Spleen (tissue), 7 donors: ENCODE data around the gene ACBD3.

ENCODE experiments used
- POLR2AphosphoS5 ChIP-seq, 3 donors: sonication (generic); formaldehyde crosslinking; IDR thresholded peaks; one replicate each; pipeline ENCODE4 v1.5.1; 2017; ENCODE audit warnings: antibody characterized with exemption in 3 of 3
- TF ChIP-seq, protein P1 (sequence below), 11 experiments: fragments of 200-600 bp in 7 of 11; fragments of 450-650 bp in 4 of 11; sonication (generic) in 4 of 11; IDR thresholded peaks in 8 of 11; conservative IDR thresholded peaks in 3 of 11; 1 replicate in 7 of 11; 2 replicates in 4 of 11; pipeline versions ENCODE4 v1.4.0 to v1.8.0; 2016 to 2021; ENCODE audit warnings: antibody characterized with exemption in 11 of 11, inconsistent platforms in 4 of 11, mild to moderate bottlenecking in 1 of 11
- donor health status: DM: no; HTN: no; CAD: no; lungs with moderate emphysema.
- donor health status: DM: no; HTN: no; CAD: no.
- donor health status: DM: no; HTN: no; CAD: no.

DNA sequence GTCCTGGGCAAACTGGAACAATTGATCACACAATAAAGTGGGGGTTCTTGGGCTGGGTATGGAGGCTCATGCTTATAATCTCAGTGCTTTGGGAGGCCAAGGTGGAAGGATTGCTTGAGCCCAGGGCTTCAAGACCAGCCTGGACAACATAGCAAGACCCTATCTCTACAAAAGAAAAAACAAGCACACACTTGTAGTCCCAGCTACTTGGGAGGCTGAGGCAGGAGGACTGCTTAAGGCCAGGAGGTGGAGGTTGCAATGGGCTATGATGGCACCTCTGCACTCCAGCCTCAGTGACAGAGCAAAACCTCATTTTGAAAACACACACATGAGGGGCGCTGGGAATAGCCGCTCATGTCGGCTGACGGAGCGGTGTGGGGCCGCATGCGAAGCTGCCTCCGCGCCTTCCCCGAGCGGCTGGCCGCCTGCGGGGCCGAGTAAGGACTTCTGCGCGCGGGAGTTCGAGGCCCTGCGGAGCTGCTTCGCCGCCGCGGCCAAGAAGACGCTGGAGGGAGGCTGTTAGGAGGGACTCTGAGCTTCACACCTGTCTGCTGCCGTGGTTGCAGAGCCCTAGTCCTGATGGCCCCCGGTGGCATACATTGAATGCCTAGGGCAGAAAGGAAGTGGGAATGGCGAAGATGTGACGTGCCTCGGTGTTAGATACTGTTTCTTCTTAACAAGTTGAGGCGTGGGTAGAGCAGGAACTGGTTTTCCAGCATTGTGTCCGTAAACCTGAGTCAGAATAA is 59.5 kb downstream of the ACBD3 start:
- TF ChIP-seq, protein P1, sequence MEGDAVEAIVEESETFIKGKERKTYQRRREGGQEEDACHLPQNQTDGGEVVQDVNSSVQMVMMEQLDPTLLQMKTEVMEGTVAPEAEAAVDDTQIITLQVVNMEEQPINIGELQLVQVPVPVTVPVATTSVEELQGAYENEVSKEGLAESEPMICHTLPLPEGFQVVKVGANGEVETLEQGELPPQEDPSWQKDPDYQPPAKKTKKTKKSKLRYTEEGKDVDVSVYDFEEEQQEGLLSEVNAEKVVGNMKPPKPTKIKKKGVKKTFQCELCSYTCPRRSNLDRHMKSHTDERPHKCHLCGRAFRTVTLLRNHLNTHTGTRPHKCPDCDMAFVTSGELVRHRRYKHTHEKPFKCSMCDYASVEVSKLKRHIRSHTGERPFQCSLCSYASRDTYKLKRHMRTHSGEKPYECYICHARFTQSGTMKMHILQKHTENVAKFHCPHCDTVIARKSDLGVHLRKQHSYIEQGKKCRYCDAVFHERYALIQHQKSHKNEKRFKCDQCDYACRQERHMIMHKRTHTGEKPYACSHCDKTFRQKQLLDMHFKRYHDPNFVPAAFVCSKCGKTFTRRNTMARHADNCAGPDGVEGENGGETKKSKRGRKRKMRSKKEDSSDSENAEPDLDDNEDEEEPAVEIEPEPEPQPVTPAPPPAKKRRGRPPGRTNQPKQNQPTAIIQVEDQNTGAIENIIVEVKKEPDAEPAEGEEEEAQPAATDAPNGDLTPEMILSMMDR (IDR thresholded peaks at IDR 0.05 in 8 of 11, conservative IDR thresholded peaks at IDR 0.05 in 3 of 11): no peak
- TF ChIP-seq POLR2AphosphoS5 (IDR thresholded peaks at IDR 0.05): no peak
